Activated CD8-positive, alpha-beta T cell treated with anti-CD3 and anti-CD28 coated beads for 36 hours (primary cell): ENCODE measurements around the gene ATP8B3. TPM values are rescaled to one million over a fixed set of nuclear protein-coding genes. Genes with fewer than 3 reads are reported as not detected.

ENCODE experiments used
- ATAC-seq: fragments of 200-7000 bp; cut with Tn5 transposase; one replicate; pipeline ENCODE4 v1.10.0; 2021; ENCODE audit warnings: mild to moderate bottlenecking, moderate library complexity
- CTCF ChIA-PET: fragments of 350-600 bp; sonication (Branson Sonifier 250); formaldehyde crosslinking; loops from one replicate; lab custom pipeline; 2021; ENCODE audit warnings: antibody characterized with exemption; lab: Charles Lee
- POLR2A ChIA-PET: fragments of 350-600 bp; sonication (Branson Sonifier 250); formaldehyde crosslinking; loops from one replicate; lab custom pipeline; 2021; ENCODE audit warnings: antibody characterized with exemption; lab: Charles Lee
- DNase-seq: peaks from one replicate; pipeline ENCODE4 v3.0.0-alpha.2; 2020
- H3K27ac Mint-ChIP-seq: one replicate; pipeline ENCODE4 v1.8.0; 2021; ENCODE audit warnings: mild to moderate bottlenecking, mixed read lengths
- H3K27me3 Mint-ChIP-seq: one replicate; pipeline ENCODE4 v1.8.0; 2021; ENCODE audit warnings: mixed read lengths
- H3K36me3 Mint-ChIP-seq: one replicate; pipeline ENCODE4 v1.8.0; 2021; ENCODE audit warnings: low read depth, mixed read lengths
- H3K4me1 Mint-ChIP-seq: one replicate; pipeline ENCODE4 v1.8.0; 2021; ENCODE audit warnings: low read depth, mixed read lengths
- H3K4me3 Mint-ChIP-seq: one replicate; pipeline ENCODE4 v1.8.0; 2021; ENCODE audit warnings: mild to moderate bottlenecking, moderate library complexity, mixed read lengths
- H3K9me3 Mint-ChIP-seq: one replicate; pipeline ENCODE4 v1.8.0; 2021; ENCODE audit warnings: mixed read lengths
- intact Hi-C: fragments of 100-400 bp; cut with micrococcal nuclease; formaldehyde crosslinking; loops from one replicate; pipeline ENCODE4 v1.10.0; 2022
- total RNA-seq, 2 experiments: library from RNA; stranded (reverse); gene quantifications; one replicate each; pipeline ENCODE4 v1.2.3, GENCODE V29; 2021
- TF ChIP-seq, protein P1 (sequence below): fragments of 200-600 bp; IDR thresholded peaks from one replicate; pipeline ENCODE4 v1.8.0; 2022; ENCODE audit warnings: antibody characterized with exemption, mild to moderate bottlenecking

ATP8B3 gene
- total RNA-seq, 2 experiments from 2014 or later, result 5.8 to 8.2 TPM

DNA sequence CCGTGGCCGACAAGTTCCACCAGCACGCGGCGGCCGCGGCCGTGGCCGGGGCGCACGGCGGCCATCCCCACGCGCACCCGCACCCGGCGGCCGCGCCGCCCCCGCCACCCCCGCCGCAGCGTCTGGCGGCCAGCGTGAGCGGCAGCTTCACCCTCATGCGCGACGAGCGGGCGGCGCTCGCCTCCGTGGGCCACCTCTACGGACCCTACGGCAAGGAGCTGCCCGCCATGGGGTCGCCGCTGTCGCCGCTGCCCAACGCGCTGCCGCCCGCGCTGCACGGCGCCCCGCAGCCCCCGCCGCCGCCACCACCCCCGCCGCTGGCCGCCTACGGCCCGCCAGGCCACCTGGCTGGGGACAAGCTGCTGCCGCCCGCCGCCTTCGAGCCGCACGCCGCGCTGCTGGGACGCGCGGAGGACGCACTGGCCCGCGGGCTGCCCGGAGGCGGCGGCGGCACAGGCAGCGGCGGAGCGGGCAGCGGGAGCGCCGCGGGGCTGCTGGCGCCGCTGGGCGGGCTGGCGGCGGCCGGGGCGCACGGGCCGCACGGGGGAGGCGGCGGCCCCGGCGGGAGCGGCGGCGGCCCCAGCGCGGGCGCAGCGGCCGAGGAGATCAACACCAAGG is 57.9 kb downstream of the ATP8B3 start:
- no peaks in the 10 kb centered on the region for H3K9me3 Mint-ChIP-seq
- peaks cover 9% of the 10 kb centered on the region for H3K4me1 Mint-ChIP-seq
- H3K4me3 Mint-ChIP-seq, result no peak overlapping the region
- no peak for ATAC-seq
- intact Hi-C loops, result no loop called here
- peaks cover 63% of the 10 kb centered on the region for H3K27me3 Mint-ChIP-seq
- POLR2A ChIA-PET, result interaction anchor here (1.1 kb wide), 1 partner anchor 10 kb away, joined by 4 read pairs; no protein-coding TSS in a partner anchor
- CTCF ChIA-PET, result interaction anchor here (0.9 to 2.6 kb wide), 4 partner anchors 12 to 27 kb away, joined by 3 to 12 read pairs (median 4); no protein-coding TSS in a partner anchor
- no peaks in the 10 kb centered on the region for H3K36me3 Mint-ChIP-seq
- no peak for DNase-seq
- H3K27ac Mint-ChIP-seq, result no peak overlapping the region
- TF ChIP-seq, protein P1, sequence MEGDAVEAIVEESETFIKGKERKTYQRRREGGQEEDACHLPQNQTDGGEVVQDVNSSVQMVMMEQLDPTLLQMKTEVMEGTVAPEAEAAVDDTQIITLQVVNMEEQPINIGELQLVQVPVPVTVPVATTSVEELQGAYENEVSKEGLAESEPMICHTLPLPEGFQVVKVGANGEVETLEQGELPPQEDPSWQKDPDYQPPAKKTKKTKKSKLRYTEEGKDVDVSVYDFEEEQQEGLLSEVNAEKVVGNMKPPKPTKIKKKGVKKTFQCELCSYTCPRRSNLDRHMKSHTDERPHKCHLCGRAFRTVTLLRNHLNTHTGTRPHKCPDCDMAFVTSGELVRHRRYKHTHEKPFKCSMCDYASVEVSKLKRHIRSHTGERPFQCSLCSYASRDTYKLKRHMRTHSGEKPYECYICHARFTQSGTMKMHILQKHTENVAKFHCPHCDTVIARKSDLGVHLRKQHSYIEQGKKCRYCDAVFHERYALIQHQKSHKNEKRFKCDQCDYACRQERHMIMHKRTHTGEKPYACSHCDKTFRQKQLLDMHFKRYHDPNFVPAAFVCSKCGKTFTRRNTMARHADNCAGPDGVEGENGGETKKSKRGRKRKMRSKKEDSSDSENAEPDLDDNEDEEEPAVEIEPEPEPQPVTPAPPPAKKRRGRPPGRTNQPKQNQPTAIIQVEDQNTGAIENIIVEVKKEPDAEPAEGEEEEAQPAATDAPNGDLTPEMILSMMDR, result no peak

DNA sequence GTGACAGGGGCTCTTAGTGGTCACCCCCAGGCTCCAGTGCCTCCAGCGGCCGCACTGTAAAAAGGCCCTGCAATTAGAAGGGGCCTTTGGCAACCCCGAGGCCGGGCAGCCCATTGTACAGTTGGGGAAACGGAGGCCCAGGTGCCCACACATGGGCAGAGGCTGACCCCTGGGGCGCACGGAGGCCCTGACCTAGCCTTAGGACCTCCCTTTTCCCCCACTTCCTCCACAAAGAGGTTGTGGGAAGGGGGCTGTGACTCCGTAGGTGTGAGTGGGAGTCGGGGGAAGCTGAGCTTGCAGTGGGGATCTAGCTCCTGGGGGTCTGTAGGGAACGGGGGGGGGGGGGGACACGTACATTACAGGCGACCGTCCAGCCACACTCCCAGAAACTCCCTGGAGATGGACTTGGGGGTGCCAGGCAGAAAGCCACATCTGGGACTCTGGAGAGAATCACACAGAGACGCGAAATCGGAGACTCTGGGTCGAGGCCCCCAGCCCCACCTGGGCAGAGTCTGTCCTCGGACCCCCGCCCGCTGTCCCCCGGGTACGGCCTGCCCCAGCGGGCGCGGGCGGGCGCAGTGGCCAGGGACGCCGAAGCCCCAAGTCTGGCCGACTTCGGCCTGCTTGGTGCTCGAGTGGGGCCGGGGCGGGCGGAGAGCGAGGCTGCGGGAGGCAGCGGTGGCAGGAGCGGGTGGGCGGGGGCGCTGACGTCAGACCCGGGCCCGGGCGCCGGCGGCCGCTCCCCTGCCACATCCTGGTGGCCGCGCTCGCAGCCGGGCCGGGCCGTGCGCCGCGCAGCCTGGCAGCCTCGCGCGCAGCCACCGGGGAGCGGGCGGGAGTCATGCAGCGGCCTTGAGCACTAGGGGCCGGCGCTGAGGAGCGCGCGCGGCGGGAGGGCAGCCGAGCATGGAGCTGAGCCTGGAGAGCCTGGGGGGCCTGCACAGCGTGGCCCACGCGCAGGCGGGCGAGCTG is 59.0 kb downstream of the ATP8B3 start, which contains the start of gene ONECUT3:
Gene ONECUT3, plus strand, starts transcription at position 750 of the 972 bp plus-strand sequence. Its CDS starts 157 bp downstream, at position 907.
- ChIA-PET CTCF (no interaction called here), POLR2A (no interaction called here)
- DNase-seq (no peak), ATAC-seq (no peak)
- intact Hi-C loops, result no loop called here
- Mint-ChIP-seq H3K27me3 (peaks cover 54% of the 10 kb centered on the region), H3K36me3 (no peaks in the 10 kb centered on the region), H3K4me1 (peaks cover 9% of the 10 kb centered on the region), H3K9me3 (no peaks in the 10 kb centered on the region), H3K27ac (no peak within 1 kb of the TSS), H3K4me3 (no peak within 1 kb of the TSS)
- TF ChIP-seq, protein P1, result no peak

DNA sequence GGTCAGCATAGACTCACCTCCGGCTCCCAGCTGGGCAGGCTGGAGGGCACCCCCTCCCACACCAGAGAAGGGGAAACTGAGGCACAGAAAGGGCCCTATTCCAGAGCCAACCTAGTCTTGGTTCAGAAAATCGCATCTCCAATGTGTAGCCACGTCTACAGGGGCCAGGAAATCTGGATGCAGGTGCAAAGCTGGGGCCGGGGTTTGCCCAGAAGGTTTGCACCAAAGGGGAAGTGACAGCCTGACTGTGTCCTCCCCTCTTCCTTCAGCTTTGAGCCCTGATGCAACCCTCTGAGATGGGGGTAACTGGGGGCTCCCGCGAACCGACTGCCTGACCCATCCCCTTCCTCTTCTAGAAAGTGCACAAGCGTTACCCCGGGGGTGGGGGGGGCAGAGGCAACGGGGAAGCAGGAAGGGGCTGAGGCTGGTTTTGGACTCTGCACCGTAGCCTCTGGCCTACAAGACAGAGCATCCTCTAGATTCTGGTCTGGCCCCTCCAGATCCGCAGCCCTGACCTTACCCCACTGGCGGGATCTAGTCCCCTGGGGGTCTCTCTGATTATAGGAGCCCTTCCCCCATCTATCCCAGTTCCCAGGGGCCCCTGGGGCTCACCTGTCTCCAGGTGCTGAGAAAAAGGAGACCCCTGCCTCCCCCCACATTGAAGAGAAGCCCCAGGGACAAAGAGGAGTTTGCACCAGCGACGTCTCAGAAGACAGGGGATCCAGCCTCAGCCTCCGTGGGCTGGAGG is 59.9 kb downstream of the ATP8B3 start:
- H3K36me3 Mint-ChIP-seq, result no peaks in the 10 kb centered on the region
- TF ChIP-seq, protein P1, result no peak
- no peaks in the 10 kb centered on the region for H3K9me3 Mint-ChIP-seq
- peaks cover 57% of the 10 kb centered on the region for H3K27me3 Mint-ChIP-seq
- peaks cover 16% of the 10 kb centered on the region for H3K4me1 Mint-ChIP-seq
- ATAC-seq (no peak), DNase-seq (no peak)
- intact Hi-C loops, result no loop called here
- ChIA-PET CTCF (no interaction called here), POLR2A (no interaction called here)
- H3K4me3 Mint-ChIP-seq, result no peak overlapping the region
- H3K27ac Mint-ChIP-seq, result no peak overlapping the region

DNA sequence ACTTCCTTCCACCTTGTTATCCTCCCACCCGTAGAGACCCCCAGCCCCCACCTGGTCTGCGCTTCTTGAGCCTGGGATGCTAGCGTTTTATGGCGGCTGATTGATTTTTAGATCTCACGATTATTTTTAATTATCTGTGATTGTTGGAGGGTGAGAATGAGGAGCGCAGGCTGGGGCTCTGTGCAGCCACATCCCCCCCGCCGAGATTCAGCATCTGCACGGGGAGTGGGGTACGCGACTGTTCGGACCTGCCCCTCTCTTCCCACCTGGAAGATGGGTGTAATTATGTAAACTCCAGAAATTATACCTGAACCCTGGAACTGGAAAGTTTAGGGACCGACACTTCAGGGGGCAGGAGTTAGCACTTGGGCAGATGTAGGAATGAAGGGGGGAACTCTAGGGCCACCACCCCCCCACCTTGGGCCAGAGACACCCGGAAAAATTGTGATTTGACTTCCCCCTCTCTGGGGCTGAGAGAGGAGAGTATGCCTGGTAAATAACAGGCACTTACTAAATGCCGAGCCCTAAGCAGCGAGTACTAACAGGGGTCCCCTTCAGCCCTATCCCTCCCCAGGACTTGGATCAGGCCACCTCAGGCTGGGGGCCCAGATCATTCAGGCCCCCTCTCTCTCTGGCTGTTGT is 60.6 kb downstream of the ATP8B3 start:
- peaks cover 57% of the 10 kb centered on the region for H3K27me3 Mint-ChIP-seq
- H3K4me1 Mint-ChIP-seq, result peaks cover 14% of the 10 kb centered on the region
- H3K27ac Mint-ChIP-seq, result no peak overlapping the region
- POLR2A ChIA-PET, result no interaction called here
- no peaks in the 10 kb centered on the region for H3K36me3 Mint-ChIP-seq
- TF ChIP-seq, protein P1, result no peak
- H3K9me3 Mint-ChIP-seq, result no peaks in the 10 kb centered on the region
- no peak overlapping the region for H3K4me3 Mint-ChIP-seq
- intact Hi-C loops, result no loop called here
- DNase-seq (no peak), ATAC-seq (no peak)
- CTCF ChIA-PET, result interaction anchor here (0.6 to 1.2 kb wide), 2 partner anchors 75 to 206 kb away, joined by 3 to 4 read pairs; no protein-coding TSS in a partner anchor
